ENCODE data around the gene SMURF1. TPM values are rescaled to one million over a fixed set of nuclear protein-coding genes. Genes with fewer than 3 reads are reported as not detected.

SMURF1 gene
- total RNA-seq, 1 donor from 2014 or later, result 44.7 TPM

- Mint-ChIP-seq H3K27ac (ENCODE audit: unreplicated experiment) (peak overlapping the region; percentile 70), H3K4me1 (ENCODE audit: low read depth, unreplicated experiment) (peaks cover 27% of the 10 kb centered on the region), H3K36me3 (ENCODE audit: low read depth, unreplicated experiment) (peaks cover 5% of the 10 kb centered on the region), H3K4me3 (ENCODE audit: unreplicated experiment) (no peak overlapping the region), H3K9me3 (ENCODE audit: unreplicated experiment) (no peaks in the 10 kb centered on the region), H3K27me3 (ENCODE audit: low read depth, unreplicated experiment) (no peaks in the 10 kb centered on the region)
- H3K9me3 ChIP-seq (ENCODE audit: insufficient read depth, low read depth, low read length), result no peaks in the 10 kb centered on the region
- DNase-seq (ENCODE audit: low read depth) (no peak), FAIRE-seq (no peak)
- H3K4me2 ChIP-seq (ENCODE audit: low read length), result peak overlapping the region; percentile 14
- no peak overlapping the region for H3K4me3 ChIP-seq (ENCODE audit: insufficient read depth, low read depth, low read length)
- H3K27me3 ChIP-seq (ENCODE audit: insufficient read depth, low read length), result no peaks in the 10 kb centered on the region
- peak overlapping the region; percentile 4 for H3K27ac ChIP-seq (ENCODE audit: low read depth, low read length)
- peaks cover 89% of the 10 kb centered on the region for H4K20me1 ChIP-seq (ENCODE audit: insufficient read depth, low read length)
- no peak overlapping the region for H3K9ac ChIP-seq (ENCODE audit: low read length)
- H3K79me2 ChIP-seq (ENCODE audit: insufficient read depth, low read length), result peaks cover 97% of the 10 kb centered on the region
- H3K36me3 ChIP-seq (ENCODE audit: insufficient read depth, low read length), result no peaks in the 10 kb centered on the region
- H3K4me1 ChIP-seq (ENCODE audit: insufficient read depth, low read length), result no peaks in the 10 kb centered on the region
- H2AFZ ChIP-seq (ENCODE audit: low read depth, low read length), result no peak overlapping the region
- TF ChIP-seq EZH2 (IDR thresholded peaks at IDR 0.05; ENCODE audit: insufficient read depth, low read length) (no peak), CTCF (IDR thresholded peaks at IDR 0.05; ENCODE audit: insufficient read depth, low read depth, low read length) (no peak)
Measured at GRCh38 chr7:99126921-99127553, 16.9 kb downstream of the SMURF1 start.

- no peak overlapping the region for H3K4me3 ChIP-seq (ENCODE audit: insufficient read depth, low read depth, low read length)
- DNase-seq (ENCODE audit: low read depth) (no peak), FAIRE-seq (no peak)
- Mint-ChIP-seq H3K36me3 (ENCODE audit: low read depth, unreplicated experiment) (no peaks in the 10 kb centered on the region), H3K4me1 (ENCODE audit: low read depth, unreplicated experiment) (peaks cover 37% of the 10 kb centered on the region), H3K4me3 (ENCODE audit: unreplicated experiment) (no peak overlapping the region), H3K27me3 (ENCODE audit: low read depth, unreplicated experiment) (no peaks in the 10 kb centered on the region), H3K27ac (ENCODE audit: unreplicated experiment) (no peak overlapping the region), H3K9me3 (ENCODE audit: unreplicated experiment) (no peaks in the 10 kb centered on the region)
- H3K27me3 ChIP-seq (ENCODE audit: insufficient read depth, low read length), result no peaks in the 10 kb centered on the region
- no peaks in the 10 kb centered on the region for H3K36me3 ChIP-seq (ENCODE audit: insufficient read depth, low read length)
- H2AFZ ChIP-seq (ENCODE audit: low read depth, low read length), result no peak overlapping the region
- no peaks in the 10 kb centered on the region for H3K9me3 ChIP-seq (ENCODE audit: insufficient read depth, low read depth, low read length)
- H4K20me1 ChIP-seq (ENCODE audit: insufficient read depth, low read length), result peaks cover 87% of the 10 kb centered on the region
- H3K79me2 ChIP-seq (ENCODE audit: insufficient read depth, low read length), result peaks cover 97% of the 10 kb centered on the region
- no peak overlapping the region for H3K9ac ChIP-seq (ENCODE audit: low read length)
- no peak overlapping the region for H3K27ac ChIP-seq (ENCODE audit: low read depth, low read length)
- H3K4me2 ChIP-seq (ENCODE audit: low read length), result no peak overlapping the region
- H3K4me1 ChIP-seq (ENCODE audit: insufficient read depth, low read length), result peaks cover 10% of the 10 kb centered on the region
- TF ChIP-seq EZH2 (IDR thresholded peaks at IDR 0.05; ENCODE audit: insufficient read depth, low read length) (no peak), CTCF (IDR thresholded peaks at IDR 0.05; ENCODE audit: insufficient read depth, low read depth, low read length) (no peak)
Measured at GRCh38 chr7:99125505-99125865, 18.4 kb downstream of the SMURF1 start.

DNA sequence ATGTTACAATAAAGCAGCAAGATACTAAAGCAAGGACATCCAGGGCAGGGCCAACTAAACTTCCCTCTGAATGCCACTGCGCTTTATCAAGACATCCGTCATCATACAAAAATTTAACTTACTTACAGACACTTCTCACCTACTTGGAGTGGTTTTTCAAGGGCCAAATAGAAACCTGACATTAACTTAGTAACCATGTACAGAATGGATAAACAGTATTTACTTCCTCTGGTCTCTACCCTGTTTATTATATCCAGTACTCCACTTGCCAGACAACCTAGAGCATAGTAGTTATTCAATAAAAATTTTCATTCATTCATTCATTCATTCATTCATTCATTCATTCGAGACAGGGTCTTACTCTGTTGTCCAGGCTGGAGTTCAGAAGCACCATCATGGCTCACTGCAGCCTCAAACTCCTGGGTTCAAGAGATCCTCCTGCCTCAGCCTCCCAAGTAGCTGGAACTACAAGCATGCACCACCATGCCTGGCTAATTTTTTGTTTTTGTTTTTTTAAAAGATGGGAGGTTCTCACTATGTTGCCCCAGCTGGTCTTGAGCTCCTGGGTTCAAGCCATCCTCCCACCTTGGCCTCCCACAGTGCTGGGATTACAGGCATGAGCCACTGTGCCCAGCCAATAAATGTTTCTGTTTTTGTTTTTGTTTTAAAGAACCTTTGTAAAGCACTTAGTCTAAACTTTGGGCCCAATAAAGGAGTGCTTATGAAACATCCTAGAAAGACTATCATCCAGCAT lies 19.0 kb downstream of the SMURF1 start:
- no peak overlapping the region for H3K27ac Mint-ChIP-seq (ENCODE audit: unreplicated experiment)
- TF ChIP-seq EZH2 (IDR thresholded peaks at IDR 0.05; ENCODE audit: insufficient read depth, low read length) (no peak), CTCF (IDR thresholded peaks at IDR 0.05; ENCODE audit: insufficient read depth, low read depth, low read length) (no peak)
- peaks cover 5% of the 10 kb centered on the region for H3K36me3 Mint-ChIP-seq (ENCODE audit: low read depth, unreplicated experiment)
- peaks cover 87% of the 10 kb centered on the region for H4K20me1 ChIP-seq (ENCODE audit: insufficient read depth, low read length)
- H2AFZ ChIP-seq (ENCODE audit: low read depth, low read length), result no peak overlapping the region
- FAIRE-seq (no peak), DNase-seq (ENCODE audit: low read depth) (no peak)
- H3K79me2 ChIP-seq (ENCODE audit: insufficient read depth, low read length), result peaks cover 97% of the 10 kb centered on the region
- H3K4me1 ChIP-seq (ENCODE audit: insufficient read depth, low read length), result peaks cover 10% of the 10 kb centered on the region
- H3K9ac ChIP-seq (ENCODE audit: low read length), result no peak overlapping the region
- H3K4me2 ChIP-seq (ENCODE audit: low read length), result peak overlapping the region; percentile 25
- no peaks in the 10 kb centered on the region for H3K9me3 ChIP-seq (ENCODE audit: insufficient read depth, low read depth, low read length)
- no peak overlapping the region for H3K4me3 Mint-ChIP-seq (ENCODE audit: unreplicated experiment)
- peaks cover 2% of the 10 kb centered on the region for H3K9me3 Mint-ChIP-seq (ENCODE audit: unreplicated experiment)
- H3K27me3 ChIP-seq (ENCODE audit: insufficient read depth, low read length), result no peaks in the 10 kb centered on the region
- H3K4me3 ChIP-seq (ENCODE audit: insufficient read depth, low read depth, low read length), result no peak overlapping the region
- H3K36me3 ChIP-seq (ENCODE audit: insufficient read depth, low read length), result no peaks in the 10 kb centered on the region
- peaks cover 40% of the 10 kb centered on the region for H3K4me1 Mint-ChIP-seq (ENCODE audit: low read depth, unreplicated experiment)
- H3K27ac ChIP-seq (ENCODE audit: low read depth, low read length), result no peak overlapping the region
- no peaks in the 10 kb centered on the region for H3K27me3 Mint-ChIP-seq (ENCODE audit: low read depth, unreplicated experiment)
